ENCODE data around the gene PLAAT3. TPM values are rescaled to one million over a fixed set of nuclear protein-coding genes. Genes with fewer than 3 reads are reported as not detected.

Gene PLAAT3
- polyA plus RNA-seq, 1 of the 3 experiments (the other 2 are of a cell fraction): 44.0 TPM

GRCh38 chr11:63548178-63548577 lies 66.1 kb downstream of the PLAAT3 start:
- POLR2A ChIA-PET: no interaction called here
- H4K20me1 ChIP-seq (ENCODE audit: insufficient read depth): no peaks in the 10 kb centered on the region
- H3K36me3 ChIP-seq (replicated peaks in 1 of 2; ENCODE audit: control insufficient read depth in 1 of 2, insufficient read depth in 2 of 2, low read length in 1 of 2): no peaks in the 10 kb centered on the region
- no peak overlapping the region for H3K27ac ChIP-seq (ENCODE audit: low read depth in 2 of 2, low read length in 1 of 2)
- no peaks in the 10 kb centered on the region for H3K4me1 ChIP-seq (ENCODE audit: control insufficient read depth in 1 of 2, insufficient read depth in 2 of 2, low read depth in 1 of 2, low read length in 1 of 2)
- H3K9ac ChIP-seq: no peak overlapping the region
- WGBS (ENCODE audit: low lambda C conversion rate): 36% methylated on average over 4 of the region's 4 CpGs
- no peak overlapping the region for H2AFZ ChIP-seq (ENCODE audit: low read depth)
- no peak for DNase-seq
- no peak overlapping the region for H3K4me3 ChIP-seq (ENCODE audit: low read depth in 2 of 2, low read length in 1 of 2)
- H3F3A ChIP-seq (replicated peaks; ENCODE audit: insufficient read depth): no peaks in the 10 kb centered on the region
- no peak overlapping the region for H3K4me2 ChIP-seq
- no peaks in the 10 kb centered on the region for H3K9me2 ChIP-seq
- H3K9me3 ChIP-seq: no peaks in the 10 kb centered on the region
- TF ChIP-seq MAX (IDR thresholded peaks at IDR 0.05; ENCODE audit: low read depth): no peak
- TF ChIP-seq EP300 (IDR thresholded peaks at IDR 0.05; ENCODE audit: borderline replicate concordance in 1 of 2, low read depth in 1 of 2, low read length in 1 of 2): no peak
- TF ChIP-seq RCOR1 (IDR thresholded peaks at IDR 0.05; ENCODE audit: low read length): no peak
- no peak for TF ChIP-seq MXI1 (IDR thresholded peaks at IDR 0.05; ENCODE audit: low read depth, low read length)
- no peak for TF ChIP-seq EZH2phosphoT487 (IDR thresholded peaks at IDR 0.05; ENCODE audit: borderline replicate concordance, low read depth)
- TF ChIP-seq ELF1 (IDR thresholded peaks at IDR 0.05): no peak
- no peak for TF ChIP-seq SMC3 (IDR thresholded peaks at IDR 0.05; ENCODE audit: low read depth, low read length)
- no peak for TF ChIP-seq TAF1 (IDR thresholded peaks at IDR 0.05; ENCODE audit: borderline replicate concordance, low read depth, low read length)
- TF ChIP-seq CHD2 (IDR thresholded peaks at IDR 0.05; ENCODE audit: low read length, partially characterized antibody): no peak
- no peak for TF ChIP-seq RFX5 (IDR thresholded peaks at IDR 0.05; ENCODE audit: low read length)
- TF ChIP-seq FOXJ3 (CRISPR knock-in tag; IDR thresholded peaks at IDR 0.05): no peak
- no peak for TF ChIP-seq FOSL2 (IDR thresholded peaks at IDR 0.05; ENCODE audit: borderline replicate concordance, low read depth)
- TF ChIP-seq MEF2A (IDR thresholded peaks at IDR 0.05; ENCODE audit: borderline replicate concordance, low read depth): no peak
- TF ChIP-seq RAD21 (IDR thresholded peaks at IDR 0.05; ENCODE audit: low read length): no peak
- no peak for TF ChIP-seq GABPA (IDR thresholded peaks at IDR 0.05; ENCODE audit: low read depth)
- H3K79me2 ChIP-seq (ENCODE audit: insufficient read depth): no peaks in the 10 kb centered on the region
- CTCF ChIA-PET: no interaction called here
- H3K27me3 ChIP-seq (ENCODE audit: insufficient read depth): no peaks in the 10 kb centered on the region; the same call in 1 of the 2 replicates

DNA sequence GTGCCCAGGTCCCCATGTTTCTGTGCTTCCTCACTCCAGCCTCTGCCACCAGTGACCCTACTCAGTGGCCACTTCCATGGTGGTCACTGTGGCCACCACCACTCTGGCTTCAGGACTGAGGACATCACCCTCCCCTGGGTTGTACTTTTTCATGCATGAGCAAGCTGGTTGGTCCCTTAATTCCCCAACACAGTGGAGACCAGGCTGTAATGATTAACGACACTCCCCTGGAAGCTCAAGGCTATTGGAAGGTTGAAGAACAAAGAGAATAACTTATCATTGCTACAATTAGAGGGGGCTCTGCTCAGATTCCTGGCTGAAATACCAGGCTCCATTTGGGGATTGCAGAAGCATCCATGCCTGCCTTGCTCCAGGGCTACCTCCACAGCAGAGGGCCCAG lies 67.2 kb downstream of the PLAAT3 start:
- WGBS (ENCODE audit: low lambda C conversion rate): 9% methylated on average over 1 of the region's 1 CpG
- H3K36me3 ChIP-seq (replicated peaks in 1 of 2; ENCODE audit: control insufficient read depth in 1 of 2, insufficient read depth in 2 of 2, low read length in 1 of 2): no peaks in the 10 kb centered on the region
- POLR2A ChIA-PET: no interaction called here
- H4K20me1 ChIP-seq (ENCODE audit: insufficient read depth): no peaks in the 10 kb centered on the region
- H3K4me1 ChIP-seq (ENCODE audit: control insufficient read depth in 1 of 2, insufficient read depth in 2 of 2, low read depth in 1 of 2, low read length in 1 of 2): no peaks in the 10 kb centered on the region
- CTCF ChIA-PET: no interaction called here
- H3K9me2 ChIP-seq: no peaks in the 10 kb centered on the region
- no peak overlapping the region for H3K27ac ChIP-seq (ENCODE audit: low read depth in 2 of 2, low read length in 1 of 2)
- H3K79me2 ChIP-seq (ENCODE audit: insufficient read depth): no peaks in the 10 kb centered on the region
- TF ChIP-seq FOXJ3 (CRISPR knock-in tag; IDR thresholded peaks at IDR 0.05) (no peak), ZBTB33 (IDR thresholded peaks at IDR 0.05; ENCODE audit: borderline replicate concordance, low read depth) (no peak), NFIC (IDR thresholded peaks at IDR 0.05; ENCODE audit: borderline replicate concordance) (no peak), YY1 (IDR thresholded peaks at IDR 0.05; ENCODE audit: low read depth) (no peak), RCOR1 (IDR thresholded peaks at IDR 0.05; ENCODE audit: low read length) (no peak), MXI1 (IDR thresholded peaks at IDR 0.05; ENCODE audit: low read depth, low read length) (no peak), CHD2 (IDR thresholded peaks at IDR 0.05; ENCODE audit: low read length, partially characterized antibody) (no peak), USF1 (IDR thresholded peaks at IDR 0.05; ENCODE audit: borderline replicate concordance, low read depth) (no peak), TAF1 (IDR thresholded peaks at IDR 0.05; ENCODE audit: borderline replicate concordance, low read depth, low read length) (no peak)
- TF ChIP-seq, protein P1, sequence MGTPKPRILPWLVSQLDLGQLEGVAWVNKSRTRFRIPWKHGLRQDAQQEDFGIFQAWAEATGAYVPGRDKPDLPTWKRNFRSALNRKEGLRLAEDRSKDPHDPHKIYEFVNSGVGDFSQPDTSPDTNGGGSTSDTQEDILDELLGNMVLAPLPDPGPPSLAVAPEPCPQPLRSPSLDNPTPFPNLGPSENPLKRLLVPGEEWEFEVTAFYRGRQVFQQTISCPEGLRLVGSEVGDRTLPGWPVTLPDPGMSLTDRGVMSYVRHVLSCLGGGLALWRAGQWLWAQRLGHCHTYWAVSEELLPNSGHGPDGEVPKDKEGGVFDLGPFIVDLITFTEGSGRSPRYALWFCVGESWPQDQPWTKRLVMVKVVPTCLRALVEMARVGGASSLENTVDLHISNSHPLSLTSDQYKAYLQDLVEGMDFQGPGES (IDR thresholded peaks at IDR 0.05; ENCODE audit: low read depth, low read length): no peak
- TF ChIP-seq, protein P2, sequence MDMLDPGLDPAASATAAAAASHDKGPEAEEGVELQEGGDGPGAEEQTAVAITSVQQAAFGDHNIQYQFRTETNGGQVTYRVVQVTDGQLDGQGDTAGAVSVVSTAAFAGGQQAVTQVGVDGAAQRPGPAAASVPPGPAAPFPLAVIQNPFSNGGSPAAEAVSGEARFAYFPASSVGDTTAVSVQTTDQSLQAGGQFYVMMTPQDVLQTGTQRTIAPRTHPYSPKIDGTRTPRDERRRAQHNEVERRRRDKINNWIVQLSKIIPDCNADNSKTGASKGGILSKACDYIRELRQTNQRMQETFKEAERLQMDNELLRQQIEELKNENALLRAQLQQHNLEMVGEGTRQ (IDR thresholded peaks at IDR 0.05; ENCODE audit: borderline replicate concordance, low read depth, low read length): no peak
- no peak overlapping the region for H2AFZ ChIP-seq (ENCODE audit: low read depth)
- no peaks in the 10 kb centered on the region for H3F3A ChIP-seq (replicated peaks; ENCODE audit: insufficient read depth)
- no peak overlapping the region for H3K4me3 ChIP-seq (ENCODE audit: low read depth in 2 of 2, low read length in 1 of 2)
- no peaks in the 10 kb centered on the region for H3K9me3 ChIP-seq
- DNase-seq: no peak
- H3K27me3 ChIP-seq (ENCODE audit: insufficient read depth): no peaks in the 10 kb centered on the region; the same call in 1 of the 2 replicates
- no peak overlapping the region for H3K4me2 ChIP-seq
- no peak overlapping the region for H3K9ac ChIP-seq
